Measurements from ENCODE around the gene PRKCD.

PRKCD gene

GRCh38 chr3:53236112-53236841 is 75.3 kb downstream of the PRKCD start:
- DNase-seq: peak; percentile 68

GRCh38 chr3:53238051-53238850 is 77.2 kb downstream of the PRKCD start:
- DNase-seq: peak; percentile 71

GRCh38 chr3:53238886-53239285 is 77.9 kb downstream of the PRKCD start:
- no peak for DNase-seq

- DNase-seq: no peak
Observed at GRCh38 chr3:53239800-53240199, 78.8 kb downstream of the PRKCD start.

- no peak for DNase-seq
Observed at GRCh38 chr3:53240989-53241972, 80.3 kb downstream of the PRKCD start.

GRCh38 chr3:53242155-53242554 is 81.1 kb downstream of the PRKCD start:
- DNase-seq: no peak
